HUES6 (cell line): ENCODE results near the gene PRKCE.

Experiments
- H3K27ac ChIP-seq: 2 replicates; pipeline ENCODE4 v1.7.0; 2013; ENCODE audit warnings: low read depth, mild to moderate bottlenecking, low read length, inconsistent platforms
- H3K27me3 ChIP-seq: 2 replicates; pipeline ENCODE4 v1.6.1; 2013; ENCODE audit warnings: low read length; ENCODE audit not compliant: control insufficient read depth, insufficient read depth
- H3K36me3 ChIP-seq: 2 replicates; pipeline ENCODE4 v1.6.1; 2013; ENCODE audit warnings: low read length; ENCODE audit not compliant: control insufficient read depth, insufficient read depth
- H3K4me1 ChIP-seq: 2 replicates; pipeline ENCODE4 v1.6.1; 2013; ENCODE audit warnings: low read length; ENCODE audit not compliant: control insufficient read depth, insufficient read depth
- H3K4me3 ChIP-seq: 2 replicates; pipeline ENCODE4 v1.5.1; 2013; ENCODE audit warnings: low read depth, low read length
- H3K9ac ChIP-seq: one replicate; pipeline ENCODE4 v1.6.1; 2013; ENCODE audit warnings: mild to moderate bottlenecking, low read length
- H3K9me3 ChIP-seq: 2 replicates; pipeline ENCODE4 v1.6.1; 2013; ENCODE audit warnings: low read depth, low read length; ENCODE audit not compliant: control insufficient read depth, insufficient read depth

The PRKCE gene

GRCh38 chr2:45614871-45615415 is 36.5 kb upstream of the PRKCE start:
- Histone ChIP-seq H3K4me1 (peaks cover 3% of the 10 kb centered on the region), H3K4me3 (no peak overlapping the region)

GRCh38 chr2:45616658-45617411 is 34.6 kb upstream of the PRKCE start:
- Histone ChIP-seq H3K27me3 (no peaks in the 10 kb centered on the region), H3K4me1 (no peaks in the 10 kb centered on the region; the same call in none of the 2 replicates), H3K9me3 (no peaks in the 10 kb centered on the region), H3K36me3 (no peaks in the 10 kb centered on the region), H3K4me3 (no peak overlapping the region), H3K27ac (no peak overlapping the region), H3K9ac (no peak overlapping the region)

More at GRCh38 chr2:45614871-45615415, 36.5 kb upstream of the PRKCE start:
- Histone ChIP-seq H3K36me3 (no peaks in the 10 kb centered on the region), H3K27ac (no peak overlapping the region), H3K9ac (no peak overlapping the region), H3K27me3 (no peaks in the 10 kb centered on the region), H3K9me3 (no peaks in the 10 kb centered on the region)

- Histone ChIP-seq H3K36me3 (no peaks in the 10 kb centered on the region), H3K4me3 (no peak overlapping the region), H3K27me3 (no peaks in the 10 kb centered on the region), H3K9ac (no peak overlapping the region), H3K27ac (no peak overlapping the region), H3K4me1 (no peaks in the 10 kb centered on the region; the same call in 1 of the 2 replicates), H3K9me3 (no peaks in the 10 kb centered on the region)
Observed at GRCh38 chr2:45617496-45617895, 34.0 kb upstream of the PRKCE start.

- Histone ChIP-seq H3K9ac (no peak overlapping the region), H3K36me3 (no peaks in the 10 kb centered on the region), H3K9me3 (no peaks in the 10 kb centered on the region), H3K27me3 (no peaks in the 10 kb centered on the region), H3K27ac (no peak overlapping the region), H3K4me3 (no peak overlapping the region), H3K4me1 (no peaks in the 10 kb centered on the region)
Observed at GRCh38 chr2:45622336-45623075, 29.0 kb upstream of the PRKCE start.

- Histone ChIP-seq H3K27ac (no peak overlapping the region), H3K36me3 (no peaks in the 10 kb centered on the region), H3K4me3 (no peak overlapping the region), H3K9me3 (no peaks in the 10 kb centered on the region), H3K27me3 (no peaks in the 10 kb centered on the region), H3K9ac (no peak overlapping the region), H3K4me1 (no peaks in the 10 kb centered on the region)
Observed at GRCh38 chr2:45623098-45623497, 28.4 kb upstream of the PRKCE start.

- no peak overlapping the region for H3K4me3 ChIP-seq
- no peaks in the 10 kb centered on the region for H3K4me1 ChIP-seq
- H3K9ac ChIP-seq = no peak overlapping the region
- H3K27ac ChIP-seq = no peak overlapping the region
- no peaks in the 10 kb centered on the region for H3K27me3 ChIP-seq
- no peaks in the 10 kb centered on the region for H3K36me3 ChIP-seq
- no peaks in the 10 kb centered on the region for H3K9me3 ChIP-seq
Observed at GRCh38 chr2:45625824-45626223, 25.7 kb upstream of the PRKCE start.

- Histone ChIP-seq H3K36me3 (no peaks in the 10 kb centered on the region), H3K4me3 (no peak overlapping the region), H3K27me3 (no peaks in the 10 kb centered on the region), H3K9me3 (no peaks in the 10 kb centered on the region), H3K4me1 (no peaks in the 10 kb centered on the region), H3K9ac (no peak overlapping the region), H3K27ac (no peak overlapping the region)
Observed at GRCh38 chr2:45626387-45627221, 24.9 kb upstream of the PRKCE start.

- Histone ChIP-seq H3K36me3 (no peaks in the 10 kb centered on the region), H3K27me3 (no peaks in the 10 kb centered on the region), H3K4me3 (no peak overlapping the region), H3K4me1 (peaks cover 6% of the 10 kb centered on the region; the same call in 1 of the 2 replicates), H3K9me3 (no peaks in the 10 kb centered on the region), H3K27ac (no peak overlapping the region), H3K9ac (no peak overlapping the region)
Observed at GRCh38 chr2:45627911-45628310, 23.6 kb upstream of the PRKCE start.

GRCh38 chr2:45629971-45630370 is 21.5 kb upstream of the PRKCE start:
- H3K9ac ChIP-seq = no peak overlapping the region
- H3K27ac ChIP-seq = no peak overlapping the region
- peaks cover 6% of the 10 kb centered on the region; the same call in 1 of the 2 replicates for H3K4me1 ChIP-seq
- H3K36me3 ChIP-seq = no peaks in the 10 kb centered on the region
- no peaks in the 10 kb centered on the region for H3K27me3 ChIP-seq
- H3K4me3 ChIP-seq = no peak overlapping the region
- no peaks in the 10 kb centered on the region for H3K9me3 ChIP-seq

- H3K27ac ChIP-seq = no peak overlapping the region
- peaks cover 6% of the 10 kb centered on the region; the same call in 1 of the 2 replicates for H3K4me1 ChIP-seq
- H3K36me3 ChIP-seq = no peaks in the 10 kb centered on the region
- H3K9me3 ChIP-seq = no peaks in the 10 kb centered on the region
- no peak overlapping the region for H3K4me3 ChIP-seq
- no peak overlapping the region for H3K9ac ChIP-seq
- no peaks in the 10 kb centered on the region for H3K27me3 ChIP-seq
Observed at GRCh38 chr2:45631319-45631718, 20.2 kb upstream of the PRKCE start.
